Upper lobe of left lung (tissue), 4 donors: ENCODE results near the gene BRD7.

Experiments
- EP300 ChIP-seq, 4 donors: sonication (generic); formaldehyde crosslinking; IDR thresholded peaks; one replicate each; pipeline ENCODE4 v1.5.1; 2017; ENCODE audit warnings: antibody characterized with exemption in 4 of 4, control low read depth in 2 of 4
- POLR2A ChIP-seq, 4 donors: fragments of 450-650 bp; IDR thresholded peaks; one replicate each; pipeline ENCODE4 v1.5.1; 2016 to 2017; ENCODE audit warnings: antibody characterized with exemption in 4 of 4, mild to moderate bottlenecking in 2 of 4

DNA sequence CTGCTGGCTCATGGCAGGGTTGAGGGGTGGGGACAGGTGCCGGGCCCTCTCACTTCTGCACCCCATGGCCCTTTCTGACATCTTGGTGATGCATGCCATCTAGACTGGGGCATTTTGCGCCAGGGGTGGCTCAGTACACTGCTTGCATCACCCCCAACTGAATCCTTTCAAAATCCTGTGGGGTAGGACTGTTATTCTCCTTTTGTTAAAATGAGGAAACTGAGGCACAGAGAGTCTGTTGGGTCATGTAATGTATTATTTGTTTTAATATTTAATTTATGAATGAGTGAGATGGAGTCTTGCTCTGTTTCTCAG, 92.5 kb downstream of the BRD7 start:
- TF ChIP-seq POLR2A (IDR thresholded peaks at IDR 0.05) (no peak), EP300 (IDR thresholded peaks at IDR 0.05) (no peak)
